ENCODE measurements around the gene DISC1.
A peak's percentile ranks its signal among the peaks of the same experiment; 100 is the strongest.
"Not testable (repeated sequence)": the region's sequence is repeated elsewhere in the genome, so short reads cannot be mapped to it uniquely, and the experiment has no call there.

DISC1 gene

DNA sequence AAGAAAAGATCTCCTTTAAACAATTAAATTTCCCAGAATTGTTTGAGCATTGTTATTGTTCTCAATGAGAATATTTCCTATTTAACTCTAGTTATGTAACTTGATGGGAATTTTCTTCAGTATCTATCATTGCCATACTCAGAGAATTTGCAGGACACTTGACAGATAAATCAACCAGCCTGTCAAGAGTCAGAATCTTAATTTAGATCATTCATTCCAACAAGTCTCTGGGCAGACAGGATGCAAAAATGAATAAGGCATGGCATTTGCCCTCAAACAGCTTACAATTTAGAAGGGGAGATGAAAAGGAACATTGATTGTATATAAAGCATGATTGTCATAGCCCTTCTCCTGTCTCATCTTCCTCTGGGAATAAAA lies 7.3 kb upstream of the DISC1 start:
- Histone ChIP-seq H2AFZ (ENCODE audit: low read length) (no peak overlapping the region), H3F3A (ENCODE audit: insufficient read depth, low read length) (no peaks in the 10 kb centered on the region), H3K4me1 (ENCODE audit: insufficient read depth, low read length, severe bottlenecking) (no peaks in the 10 kb centered on the region), H3K4me3 (ENCODE audit: low read depth, low read length, poor library complexity, severe bottlenecking) (no peak overlapping the region), H3K9ac (ENCODE audit: low read length) (no peak overlapping the region), H3K27ac (ENCODE audit: low read depth, low read length, poor library complexity, severe bottlenecking) (no peak overlapping the region), H3K27me3 (ENCODE audit: insufficient read depth, low read length) (peaks cover 6% of the 10 kb centered on the region; the same call in 1 of the 2 replicates), H3K9me3 (ENCODE audit: low read length) (no peaks in the 10 kb centered on the region), H4K20me1 (ENCODE audit: insufficient read depth, low read length) (no peaks in the 10 kb centered on the region), H3K9me2 (ENCODE audit: low read depth, low read length) (no peaks in the 10 kb centered on the region), H3K79me2 (ENCODE audit: insufficient read depth, low read length) (no peaks in the 10 kb centered on the region), H3K36me3 (ENCODE audit: insufficient read depth, low read length) (no peaks in the 10 kb centered on the region; the same call in 1 of the 2 replicates), H3K4me2 (ENCODE audit: low read length) (no peak overlapping the region)
- TF ChIP-seq, protein P1, sequence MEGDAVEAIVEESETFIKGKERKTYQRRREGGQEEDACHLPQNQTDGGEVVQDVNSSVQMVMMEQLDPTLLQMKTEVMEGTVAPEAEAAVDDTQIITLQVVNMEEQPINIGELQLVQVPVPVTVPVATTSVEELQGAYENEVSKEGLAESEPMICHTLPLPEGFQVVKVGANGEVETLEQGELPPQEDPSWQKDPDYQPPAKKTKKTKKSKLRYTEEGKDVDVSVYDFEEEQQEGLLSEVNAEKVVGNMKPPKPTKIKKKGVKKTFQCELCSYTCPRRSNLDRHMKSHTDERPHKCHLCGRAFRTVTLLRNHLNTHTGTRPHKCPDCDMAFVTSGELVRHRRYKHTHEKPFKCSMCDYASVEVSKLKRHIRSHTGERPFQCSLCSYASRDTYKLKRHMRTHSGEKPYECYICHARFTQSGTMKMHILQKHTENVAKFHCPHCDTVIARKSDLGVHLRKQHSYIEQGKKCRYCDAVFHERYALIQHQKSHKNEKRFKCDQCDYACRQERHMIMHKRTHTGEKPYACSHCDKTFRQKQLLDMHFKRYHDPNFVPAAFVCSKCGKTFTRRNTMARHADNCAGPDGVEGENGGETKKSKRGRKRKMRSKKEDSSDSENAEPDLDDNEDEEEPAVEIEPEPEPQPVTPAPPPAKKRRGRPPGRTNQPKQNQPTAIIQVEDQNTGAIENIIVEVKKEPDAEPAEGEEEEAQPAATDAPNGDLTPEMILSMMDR (IDR thresholded peaks at IDR 0.05; ENCODE audit: low read length) = no peak
- no peak for TF ChIP-seq EZH2 (IDR thresholded peaks at IDR 0.05; ENCODE audit: borderline replicate concordance, low read length)

DNA sequence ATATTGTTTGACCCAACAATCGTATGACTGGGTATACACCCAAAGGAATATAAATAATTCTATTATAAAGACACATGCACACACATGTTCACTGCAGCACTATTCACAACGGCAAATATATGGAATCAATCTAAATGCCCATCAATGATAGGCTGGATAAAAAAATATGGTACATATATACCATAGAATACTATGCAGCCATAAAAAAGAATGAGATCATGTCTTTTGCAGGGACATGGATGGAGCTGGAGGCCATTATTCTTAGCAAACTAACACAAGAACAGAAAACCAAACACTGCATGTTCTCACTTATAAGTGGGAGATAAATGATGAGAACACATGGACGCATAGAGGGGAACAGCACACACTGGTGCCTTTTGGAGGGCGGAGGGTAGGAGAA lies 1.5 kb upstream of the DISC1 start:
- not testable (repeated sequence) for H3K9me2 ChIP-seq (ENCODE audit: low read depth, low read length); H4K20me1 ChIP-seq (ENCODE audit: insufficient read depth, low read length); H3K4me1 ChIP-seq (ENCODE audit: insufficient read depth, low read length, severe bottlenecking); H3K79me2 ChIP-seq (ENCODE audit: insufficient read depth, low read length); H3K27me3 ChIP-seq (ENCODE audit: insufficient read depth, low read length); H3F3A ChIP-seq (ENCODE audit: insufficient read depth, low read length); H3K27ac ChIP-seq (ENCODE audit: low read depth, low read length, poor library complexity, severe bottlenecking); H3K9ac ChIP-seq (ENCODE audit: low read length); H3K4me2 ChIP-seq (ENCODE audit: low read length); H3K36me3 ChIP-seq (ENCODE audit: insufficient read depth, low read length); H3K9me3 ChIP-seq (ENCODE audit: low read length); H2AFZ ChIP-seq (ENCODE audit: low read length); H3K4me3 ChIP-seq (ENCODE audit: low read depth, low read length, poor library complexity, severe bottlenecking)

DNA sequence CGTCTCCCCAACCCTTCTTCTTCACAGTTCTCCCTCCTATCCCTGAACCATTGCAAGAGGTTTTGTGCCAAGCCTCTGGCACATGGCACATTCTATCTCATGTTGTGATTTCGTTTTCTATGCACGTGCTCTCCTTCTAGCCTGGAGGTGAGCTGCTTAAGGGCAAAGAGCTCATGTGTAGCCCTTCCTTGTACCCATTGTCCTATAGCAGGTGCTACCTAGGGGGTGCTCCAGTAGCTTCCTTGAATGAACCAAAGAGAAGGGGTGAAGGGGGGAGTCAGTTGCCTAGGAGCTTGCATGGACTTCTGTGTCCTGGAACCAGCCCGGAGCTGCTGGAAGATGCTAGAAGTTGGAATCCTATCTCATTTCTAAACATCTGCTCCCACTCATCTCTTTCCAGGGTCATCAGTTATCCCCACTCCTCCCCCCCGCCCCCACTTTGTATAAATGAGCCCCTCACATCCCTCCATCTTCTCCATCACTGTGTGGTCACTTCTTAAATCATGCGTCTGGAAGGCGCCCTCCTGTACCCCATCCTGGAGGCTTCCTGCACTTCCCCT lies 535 bp upstream of the DISC1 start:
- Histone ChIP-seq H3K9me2 (ENCODE audit: low read depth, low read length) (no peaks in the 10 kb centered on the region), H3K4me2 (ENCODE audit: low read length) (peak overlapping the region; percentile 29; the same call in 1 of the 2 replicates), H3K9ac (ENCODE audit: low read length) (no peak overlapping the region), H2AFZ (ENCODE audit: low read length) (no peak overlapping the region), H3K4me3 (ENCODE audit: low read depth, low read length, poor library complexity, severe bottlenecking) (peak overlapping the region; percentile 38), H3K9me3 (ENCODE audit: low read length) (no peaks in the 10 kb centered on the region), H3K27me3 (ENCODE audit: insufficient read depth, low read length) (no peaks in the 10 kb centered on the region), H3K4me1 (ENCODE audit: insufficient read depth, low read length, severe bottlenecking) (no peaks in the 10 kb centered on the region), H3K36me3 (ENCODE audit: insufficient read depth, low read length) (no peaks in the 10 kb centered on the region), H3F3A (ENCODE audit: insufficient read depth, low read length) (no peaks in the 10 kb centered on the region), H3K27ac (ENCODE audit: low read depth, low read length, poor library complexity, severe bottlenecking) (no peak overlapping the region), H4K20me1 (ENCODE audit: insufficient read depth, low read length) (no peaks in the 10 kb centered on the region), H3K79me2 (ENCODE audit: insufficient read depth, low read length) (no peaks in the 10 kb centered on the region)
- TF ChIP-seq, protein P1 (IDR thresholded peaks at IDR 0.05; ENCODE audit: low read length) = no peak
- no peak for TF ChIP-seq EZH2 (IDR thresholded peaks at IDR 0.05; ENCODE audit: borderline replicate concordance, low read length)

DNA sequence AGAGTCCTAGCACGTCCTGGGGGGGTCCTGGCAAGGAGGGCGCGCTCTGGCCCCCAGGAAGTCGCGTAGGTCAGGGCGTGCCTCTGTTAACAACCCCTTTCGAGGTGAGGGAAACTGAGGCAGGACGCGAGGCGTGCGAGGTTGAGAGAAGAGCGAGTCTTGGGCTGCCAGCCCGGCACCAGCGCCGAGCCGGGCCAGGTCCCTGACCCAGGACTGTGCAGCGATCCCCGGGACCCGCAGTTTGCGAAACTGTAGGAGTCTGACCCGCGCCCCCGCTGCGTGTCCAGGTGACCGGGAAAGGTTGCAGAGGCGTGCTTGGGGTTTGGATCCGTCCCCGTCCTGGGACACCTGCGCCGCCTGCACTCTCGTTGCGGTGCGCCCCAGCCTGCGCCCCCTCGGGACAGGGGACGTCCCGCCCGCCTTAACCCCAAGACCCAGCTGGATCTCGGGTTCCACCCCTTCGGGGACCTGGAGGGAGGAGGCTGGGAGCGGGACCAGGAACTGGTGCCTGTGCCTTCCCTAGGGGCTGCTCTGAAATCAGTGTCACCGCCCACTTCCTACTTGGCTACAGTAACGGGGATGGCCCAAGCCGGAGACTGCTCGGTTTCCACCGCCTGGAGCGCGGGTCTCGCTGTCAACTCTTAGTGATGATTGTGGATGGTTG lies 493 bp downstream of the DISC1 start:
- Histone ChIP-seq H3K4me1 (ENCODE audit: insufficient read depth, low read length, severe bottlenecking) (no peaks in the 10 kb centered on the region), H3K27me3 (ENCODE audit: insufficient read depth, low read length) (no peaks in the 10 kb centered on the region), H2AFZ (ENCODE audit: low read length) (no peak overlapping the region), H3F3A (ENCODE audit: insufficient read depth, low read length) (no peaks in the 10 kb centered on the region), H3K9ac (ENCODE audit: low read length) (no peak overlapping the region), H4K20me1 (ENCODE audit: insufficient read depth, low read length) (no peaks in the 10 kb centered on the region), H3K27ac (ENCODE audit: low read depth, low read length, poor library complexity, severe bottlenecking) (no peak overlapping the region), H3K9me3 (ENCODE audit: low read length) (no peaks in the 10 kb centered on the region), H3K4me3 (ENCODE audit: low read depth, low read length, poor library complexity, severe bottlenecking) (peak overlapping the region; percentile 38), H3K79me2 (ENCODE audit: insufficient read depth, low read length) (no peaks in the 10 kb centered on the region), H3K4me2 (ENCODE audit: low read length) (peak overlapping the region; percentile 29; the same call in 1 of the 2 replicates), H3K9me2 (ENCODE audit: low read depth, low read length) (no peaks in the 10 kb centered on the region), H3K36me3 (ENCODE audit: insufficient read depth, low read length) (no peaks in the 10 kb centered on the region)
- TF ChIP-seq EZH2 (IDR thresholded peaks at IDR 0.05; ENCODE audit: borderline replicate concordance, low read length) = no peak
- TF ChIP-seq, protein P1 (IDR thresholded peaks at IDR 0.05; ENCODE audit: low read length) = no peak

Data from OCI-LY1 (cell line).